Liver (tissue), 3 donors: ENCODE data around the gene IFI16.

Experiments used
- GABPA ChIP-seq, 2 donors: IDR thresholded peaks in 1 of 2; conservative IDR thresholded peaks in 1 of 2; 2 replicates each; pipeline ENCODE4 v1.6.1; 2016; ENCODE audit warnings: antibody characterized with exemption in 2 of 2, mild to moderate bottlenecking in 1 of 2, moderate library complexity in 1 of 2
- JUND ChIP-seq, 2 donors: IDR thresholded peaks; 2 replicates each; pipeline ENCODE4 v1.6.1; 2016; ENCODE audit warnings: antibody characterized with exemption in 2 of 2
- MAX ChIP-seq: IDR thresholded peaks from 2 replicates; pipeline ENCODE4 v1.6.1; 2016; ENCODE audit warnings: antibody characterized with exemption
- RAD21 ChIP-seq, 2 donors: IDR thresholded peaks; 2 replicates each; pipeline ENCODE4 v1.6.1; 2016; ENCODE audit warnings: antibody characterized with exemption in 2 of 2, mild to moderate bottlenecking in 2 of 2
- RXRA ChIP-seq, 2 donors: IDR thresholded peaks; 2 replicates each; pipeline ENCODE4 v1.6.1; 2017 to 2018; ENCODE audit warnings: antibody characterized with exemption in 2 of 2, mild to moderate bottlenecking in 1 of 2
- TAF1 ChIP-seq: conservative IDR thresholded peaks from 2 replicates; pipeline ENCODE4 v1.6.1; 2016; ENCODE audit warnings: antibody characterized with exemption, mild to moderate bottlenecking
- ZBTB33 ChIP-seq: IDR thresholded peaks from 2 replicates; pipeline ENCODE4 v1.6.1; 2016; ENCODE audit warnings: antibody characterized with exemption
- TF ChIP-seq, protein P1 (sequence below): fragments of 150-350 bp; IDR thresholded peaks from 2 replicates; pipeline ENCODE4 v1.5.1; 2017; ENCODE audit warnings: improper control_type of control experiment, low read depth, low read length; ENCODE audit not compliant: missing input control
- donor health status: healthy.
- donor health status: healthy.

DNA sequence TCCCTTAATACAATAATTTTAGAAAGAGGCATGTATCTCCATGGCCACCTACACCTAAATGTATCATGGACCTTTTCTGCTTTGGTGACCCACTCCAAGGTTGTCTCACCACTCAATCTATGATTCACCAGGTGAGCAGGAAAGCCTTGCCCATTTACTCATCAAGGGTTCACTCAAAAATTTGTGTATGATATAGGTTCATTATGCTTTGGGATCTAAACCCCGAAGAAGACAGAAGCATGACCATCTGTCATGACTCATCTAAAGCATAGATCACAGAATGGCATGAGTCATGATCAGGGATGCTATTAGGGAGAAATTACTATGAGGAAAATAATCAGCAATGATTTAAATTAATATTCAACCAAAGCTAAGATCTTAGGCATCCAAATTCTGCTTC, 39.9 kb upstream of the IFI16 start:
- TF ChIP-seq, protein P1, sequence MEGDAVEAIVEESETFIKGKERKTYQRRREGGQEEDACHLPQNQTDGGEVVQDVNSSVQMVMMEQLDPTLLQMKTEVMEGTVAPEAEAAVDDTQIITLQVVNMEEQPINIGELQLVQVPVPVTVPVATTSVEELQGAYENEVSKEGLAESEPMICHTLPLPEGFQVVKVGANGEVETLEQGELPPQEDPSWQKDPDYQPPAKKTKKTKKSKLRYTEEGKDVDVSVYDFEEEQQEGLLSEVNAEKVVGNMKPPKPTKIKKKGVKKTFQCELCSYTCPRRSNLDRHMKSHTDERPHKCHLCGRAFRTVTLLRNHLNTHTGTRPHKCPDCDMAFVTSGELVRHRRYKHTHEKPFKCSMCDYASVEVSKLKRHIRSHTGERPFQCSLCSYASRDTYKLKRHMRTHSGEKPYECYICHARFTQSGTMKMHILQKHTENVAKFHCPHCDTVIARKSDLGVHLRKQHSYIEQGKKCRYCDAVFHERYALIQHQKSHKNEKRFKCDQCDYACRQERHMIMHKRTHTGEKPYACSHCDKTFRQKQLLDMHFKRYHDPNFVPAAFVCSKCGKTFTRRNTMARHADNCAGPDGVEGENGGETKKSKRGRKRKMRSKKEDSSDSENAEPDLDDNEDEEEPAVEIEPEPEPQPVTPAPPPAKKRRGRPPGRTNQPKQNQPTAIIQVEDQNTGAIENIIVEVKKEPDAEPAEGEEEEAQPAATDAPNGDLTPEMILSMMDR = no peak
- no peak for TF ChIP-seq RAD21 (IDR thresholded peaks at IDR 0.05)
- TF ChIP-seq JUND (IDR thresholded peaks at IDR 0.05) = no peak
- no peak for TF ChIP-seq MAX
- TF ChIP-seq TAF1 = no peak
- no peak for TF ChIP-seq ZBTB33
- TF ChIP-seq RXRA (IDR thresholded peaks at IDR 0.05) = no peak
- TF ChIP-seq GABPA (IDR thresholded peaks at IDR 0.05 in 1 of 2, conservative IDR thresholded peaks at IDR 0.05 in 1 of 2) = no peak
